GM12878 (cell line): ENCODE measurements around the gene LDLRAP1. TPM values are rescaled to one million over a fixed set of nuclear protein-coding genes. Genes with fewer than 3 reads are reported as not detected.
A peak's percentile ranks its signal among the peaks of the same experiment; 100 is the strongest.

Experiments used
- ATAC-seq: fragments of 200-7000 bp; cut with Tn5 transposase; 3 replicates; pipeline ENCODE4 v1.9.1; 2020; ENCODE audit warnings: mild to moderate bottlenecking, moderate library complexity
- BruUV-seq: library from RNA; stranded (reverse); fragments of 400-500 nt; replicated peaks from 2 replicates; lab custom pipeline; 2021; lab: Mats Ljungman, UMichigan
- CTCF ChIA-PET: fragments of 300-600 bp; sonication (Branson Sonifier 250); formaldehyde crosslinking; extraction: SDS; loops from one replicate; lab custom pipeline; 2021; ENCODE audit warnings: inconsistent platforms; lab: Yijun Ruan, JAX
- POLR2A ChIA-PET: fragments of 350-600 bp; formaldehyde crosslinking; extraction: SDS; loops from one replicate; lab custom pipeline; 2021; ENCODE audit warnings: inconsistent platforms; lab: Charles Lee
- RAD21 ChIA-PET: fragments of 300-600 bp; sonication (Branson Sonifier 250); formaldehyde crosslinking; loops from one replicate; lab custom pipeline; 2023; ENCODE audit warnings: antibody characterized with exemption; ENCODE audit not compliant: unreplicated experiment; lab: Charles Lee
- SMC1A ChIA-PET: fragments of 300-600 bp; sonication (Branson Sonifier 250); formaldehyde crosslinking; loops from one replicate; lab custom pipeline; 2023; ENCODE audit not compliant: unreplicated experiment, uncharacterized antibody; lab: Charles Lee
- DNase-seq: peaks from one replicate; pipeline ENCODE4 v3.0.0-alpha.2; 2011; ENCODE audit warnings: low read depth, low spot score
- FAIRE-seq: peaks from 3 replicates; lab custom pipeline; 2011; peaks lifted over from hg19 to GRCh38; lab: Jason Lieb, UNC
- H2AFZ ChIP-seq: 2 replicates; pipeline ENCODE4 v1.6.0; 2011; ENCODE audit warnings: low read depth, low read length, control low read depth; ENCODE audit not compliant: control insufficient read depth
- H3K27ac ChIP-seq: 2 replicates; pipeline ENCODE4 v1.5.1; 2011; ENCODE audit warnings: control low read depth; ENCODE audit not compliant: control insufficient read depth, insufficient read depth
- H3K27me3 ChIP-seq, 2 experiments: replicated peaks in 1 of 2; 2 replicates each; pipeline versions ENCODE4 v1.6.0 to v1.6.1; 2011; ENCODE audit warnings: low read length in 1 of 2; ENCODE audit not compliant: control insufficient read depth in 2 of 2, insufficient read depth in 2 of 2
- H3K36me3 ChIP-seq, 2 experiments: 2 replicates each; pipeline ENCODE4 v1.5.1; 2011; ENCODE audit warnings: low read length in 1 of 2; ENCODE audit not compliant: control insufficient read depth in 2 of 2, insufficient read depth in 2 of 2
- H3K4me1 ChIP-seq: 2 replicates; pipeline ENCODE4 v1.6.1; 2011; ENCODE audit warnings: mild to moderate bottlenecking, low read length, moderate library complexity, mixed read lengths; ENCODE audit not compliant: control insufficient read depth, insufficient read depth
- H3K4me2 ChIP-seq: 2 replicates; pipeline ENCODE4 v1.6.0; 2011; ENCODE audit warnings: control low read depth; ENCODE audit not compliant: control insufficient read depth, insufficient read depth
- H3K4me3 ChIP-seq: fragments of 200-600 bp; sonication (generic); 2 replicates; pipeline ENCODE4 v1.5.1; 2016
- H3K79me2 ChIP-seq: 2 replicates; pipeline ENCODE4 v1.6.0; 2011; ENCODE audit warnings: low read length; ENCODE audit not compliant: control insufficient read depth, insufficient read depth
- H3K9ac ChIP-seq: 2 replicates; pipeline ENCODE4 v1.8.0; 2011; ENCODE audit warnings: low read length, control low read depth, mixed read lengths; ENCODE audit not compliant: control insufficient read depth, insufficient read depth
- H3K9me3 ChIP-seq: replicated peaks from 3 replicates; pipeline ENCODE4 v1.5.1; 2011; ENCODE audit warnings: mild to moderate bottlenecking, low read length; ENCODE audit not compliant: control insufficient read depth, insufficient read depth
- H4K20me1 ChIP-seq: 2 replicates; pipeline ENCODE4 v1.6.0; 2011; ENCODE audit not compliant: control insufficient read depth, insufficient read depth
- BHLHE40 ChIP-seq, 2 experiments: fragments of 450-650 bp in 1 of 2; IDR thresholded peaks; 2 replicates each; pipeline ENCODE4 v1.6.1; 2011 to 2017; ENCODE audit warnings: low read depth in 2 of 2, borderline replicate concordance in 1 of 2, improper control_type of control experiment in 1 of 2, low read length in 1 of 2, mild to moderate bottlenecking in 1 of 2
- CREM ChIP-seq: IDR thresholded peaks from 2 replicates; pipeline ENCODE4 v1.6.1; 2014; ENCODE audit warnings: antibody characterized with exemption, low read depth
- FOS ChIP-seq: IDR thresholded peaks from 3 replicates; pipeline ENCODE4 v1.6.1; 2011; ENCODE audit warnings: borderline replicate concordance; ENCODE audit not compliant: insufficient read length; ENCODE audit errors: extremely low read depth
- GATAD2B ChIP-seq: fragments of 450-650 bp; conservative IDR thresholded peaks from 2 replicates; pipeline ENCODE4 v1.6.1; 2017; ENCODE audit warnings: low read depth, mild to moderate bottlenecking, moderate library complexity
- IKZF1 ChIP-seq: fragments of 450-650 bp; conservative IDR thresholded peaks from 2 replicates; pipeline ENCODE4 v1.6.1; 2017; ENCODE audit warnings: antibody characterized with exemption, mild to moderate bottlenecking
- MEF2B ChIP-seq: fragments of 450-650 bp; IDR thresholded peaks from 2 replicates; pipeline ENCODE4 v1.6.1; 2018; ENCODE audit warnings: mild to moderate bottlenecking, moderate library complexity; ENCODE audit not compliant: partially characterized antibody, poor library complexity, severe bottlenecking
- MLLT1 ChIP-seq: fragments of 450-650 bp; IDR thresholded peaks from 2 replicates; pipeline ENCODE4 v1.6.1; 2016; ENCODE audit warnings: mild to moderate bottlenecking
- PKNOX1 ChIP-seq: fragments of 450-650 bp; IDR thresholded peaks from 2 replicates; pipeline ENCODE4 v1.6.1; 2016; ENCODE audit warnings: mild to moderate bottlenecking
- RELB ChIP-seq: fragments of 450-650 bp; IDR thresholded peaks from 2 replicates; pipeline ENCODE4 v1.6.1; 2017; ENCODE audit warnings: low read depth, mild to moderate bottlenecking, moderate library complexity
- RUNX3 ChIP-seq: IDR thresholded peaks from 2 replicates; pipeline ENCODE4 v1.6.1; 2012; ENCODE audit warnings: low read length, inconsistent platforms
- SMARCA5 ChIP-seq: fragments of 450-650 bp; IDR thresholded peaks from 2 replicates; pipeline ENCODE4 v1.6.1; 2017; ENCODE audit warnings: mild to moderate bottlenecking
- ZNF592 ChIP-seq: fragments of 450-650 bp; IDR thresholded peaks from 2 replicates; pipeline ENCODE4 v1.6.1; 2017; ENCODE audit warnings: mild to moderate bottlenecking, moderate library complexity
- WGBS: methylation state at CpG from one replicate; pipeline ENCODE4 v1.1.6; 2016; ENCODE audit warnings: low lambda C conversion rate; ENCODE audit not compliant: insufficient replicate concordance, insufficient coverage; ENCODE audit errors: missing lambda C conversion rate; 5-methylcytosine and 5-hydroxymethylcytosine counted together
- in situ Hi-C: fragments of 300-500 bp; cut with MboI; formaldehyde crosslinking; loops from 9 replicates; pipeline ENCODE4 v1.14.3; 2018; ENCODE audit warnings: mixed read lengths
- intact Hi-C: fragments of 100-400 bp; cut with micrococcal nuclease; formaldehyde crosslinking; loops from one replicate; pipeline ENCODE4 v1.14.2; 2022; ENCODE audit not compliant: unreplicated experiment
- polyA plus RNA-seq, 11 experiments: library from polyadenylated mRNA; depleted of rRNA in 4 of 11; unstranded in 6 of 11; stranded (reverse) in 5 of 11; fragments of >200 nt; fragmentation: Nextera tagmentation in 4 of 11; fragmentation: Illumina TruSeq in 1 of 11; extraction: Ambion mirVana in 4 of 11; extraction: Trizol in 1 of 11; gene quantifications; 1 replicate in 1 of 11; 2 replicates in 10 of 11; pipeline versions ENCODE4 v1.2.1 to v1.2.3, GENCODE V29; 2011 to 2016; ENCODE audit warnings: inconsistent platforms in 2 of 11, missing spikeins in 2 of 11, low read depth in 1 of 11
- total RNA-seq, 4 experiments: library from RNA; depleted of rRNA in 3 of 4; stranded (reverse); fragments of >200 nt in 3 of 4; fragmentation: Illumina TruSeq in 1 of 4; extraction: Trizol in 1 of 4; gene quantifications; 2 replicates each; pipeline versions ENCODE4 v1.2.1 to v1.2.3, GENCODE V29; 2013 to 2021

The LDLRAP1 gene
- total and polyA plus RNA-seq, 10 of the 15 experiments (the other 5 are each of a cell fraction or from before 2014, with no cell fraction given), result 0.43 to 37.6 (median 22.0) TPM

GRCh38 chr1:25562101-25562927 lies 18.9 kb downstream of the LDLRAP1 start:
- Histone ChIP-seq H3K27ac (peak overlapping the region; percentile 65), H3K4me2 (peak overlapping the region; percentile 5), H4K20me1 (no peaks in the 10 kb centered on the region), H3K4me3 (no peak overlapping the region), H3K9ac (no peak overlapping the region), H3K79me2 (no peaks in the 10 kb centered on the region), H3K4me1 (peaks cover 18% of the 10 kb centered on the region), H3K36me3 (peaks cover 0 to 15% of the 10 kb centered on the region in 2 experiments; a peak in 2 of 4 replicates), H3K9me3 (no peaks in the 10 kb centered on the region), H2AFZ (no peak overlapping the region), H3K27me3 (no peaks in the 10 kb centered on the region)
- ChIA-PET SMC1A (no interaction called here), RAD21 (interaction anchor here (0.7 to 1.0 kb wide), 2 partner anchors 11 to 12 kb away, joined by 3 read pairs; no protein-coding TSS in a partner anchor), POLR2A (no interaction called here), CTCF (no interaction called here)
- FAIRE-seq (peak; percentile 71), ATAC-seq (peak; percentile 99), DNase-seq (peak; percentile 48)
- in situ Hi-C loops, result no loop called here
- 51% methylated on average over 8 of the region's 8 CpGs for WGBS
- no TSS peak for BruUV-seq
- intact Hi-C loops, result no loop called here
- TF ChIP-seq RELB (peak; percentile 62; the same call in 1 of the 2 replicates), GATAD2B (0 out of 2 replicates have a peak, but pooled peaks have one; percentile 62), FOS (no peak), CREM (no peak), MEF2B (no peak), MLLT1 (0 out of 2 replicates have a peak, but pooled peaks have one; percentile 33), RUNX3 (peak; percentile 33; the same call in 1 of the 2 replicates), SMARCA5 (peak; percentile 91), PKNOX1 (peak; percentile 22; the same call in 1 of the 2 replicates), IKZF1 (peak; percentile 84), ZNF592 (no peak), BHLHE40 (IDR thresholded peaks at IDR 0.05; ENCODE audit: borderline replicate concordance in 1 of 2, low read depth in 2 of 2, low read length in 1 of 2) (peak; percentile 43 to 53; a peak in 1 of 4 replicates)
